IMR-90 (cell line): ENCODE measurements around the gene ABCA7.

Source experiments
- NFE2L2 ChIP-seq: fragments of 150-350 bp; IDR thresholded peaks from 2 replicates; pipeline ENCODE4 v1.6.1; 2016; ENCODE audit warnings: low read depth, mild to moderate bottlenecking, low read length
- POLR2A ChIP-seq: IDR thresholded peaks from 2 replicates; pipeline ENCODE4 v1.6.1; 2012; ENCODE audit warnings: mild to moderate bottlenecking, low read depth, low read length
- SMC3 ChIP-seq: fragments of 150-350 bp; IDR thresholded peaks from 2 replicates; pipeline ENCODE4 v1.6.1; 2016; ENCODE audit warnings: low read depth, mild to moderate bottlenecking, antibody characterized with exemption, low read length, moderate library complexity
- TF ChIP-seq, protein P1 (sequence below): conservative IDR thresholded peaks from 2 replicates; pipeline ENCODE4 v1.5.1; 2012; ENCODE audit warnings: mild to moderate bottlenecking, low read depth, low read length, improper control_type of control experiment

DNA sequence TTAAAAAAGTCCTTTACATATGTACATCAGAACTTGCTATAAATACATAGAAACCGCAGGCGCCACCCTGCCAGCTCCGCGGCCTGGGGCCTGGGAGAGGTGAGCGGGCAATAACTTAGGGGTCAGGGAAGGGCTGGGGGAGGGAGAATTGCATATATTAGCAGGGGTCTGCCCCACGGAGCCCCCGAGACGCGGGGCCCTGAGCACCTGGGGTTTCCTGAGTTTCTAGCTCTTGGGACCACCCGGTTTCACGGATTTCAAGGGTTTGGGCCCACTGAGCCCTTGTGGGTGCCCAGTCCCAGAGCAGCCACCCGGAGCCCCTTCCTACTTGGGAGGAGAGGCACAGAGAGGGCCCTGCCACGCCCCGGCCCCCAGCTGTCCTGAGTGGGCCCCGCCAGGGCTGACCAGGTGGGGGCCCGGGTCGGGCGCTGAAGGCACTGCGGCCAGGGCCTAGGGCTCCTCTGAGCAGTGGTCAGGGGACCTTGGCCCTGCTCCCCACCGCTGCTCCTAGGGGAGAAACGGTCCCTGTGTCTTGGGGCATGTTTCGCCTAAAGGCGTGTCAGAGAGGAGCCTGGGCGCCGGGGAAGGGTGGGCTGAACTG lies 67.9 kb downstream of the ABCA7 start:
- TF ChIP-seq, protein P1, sequence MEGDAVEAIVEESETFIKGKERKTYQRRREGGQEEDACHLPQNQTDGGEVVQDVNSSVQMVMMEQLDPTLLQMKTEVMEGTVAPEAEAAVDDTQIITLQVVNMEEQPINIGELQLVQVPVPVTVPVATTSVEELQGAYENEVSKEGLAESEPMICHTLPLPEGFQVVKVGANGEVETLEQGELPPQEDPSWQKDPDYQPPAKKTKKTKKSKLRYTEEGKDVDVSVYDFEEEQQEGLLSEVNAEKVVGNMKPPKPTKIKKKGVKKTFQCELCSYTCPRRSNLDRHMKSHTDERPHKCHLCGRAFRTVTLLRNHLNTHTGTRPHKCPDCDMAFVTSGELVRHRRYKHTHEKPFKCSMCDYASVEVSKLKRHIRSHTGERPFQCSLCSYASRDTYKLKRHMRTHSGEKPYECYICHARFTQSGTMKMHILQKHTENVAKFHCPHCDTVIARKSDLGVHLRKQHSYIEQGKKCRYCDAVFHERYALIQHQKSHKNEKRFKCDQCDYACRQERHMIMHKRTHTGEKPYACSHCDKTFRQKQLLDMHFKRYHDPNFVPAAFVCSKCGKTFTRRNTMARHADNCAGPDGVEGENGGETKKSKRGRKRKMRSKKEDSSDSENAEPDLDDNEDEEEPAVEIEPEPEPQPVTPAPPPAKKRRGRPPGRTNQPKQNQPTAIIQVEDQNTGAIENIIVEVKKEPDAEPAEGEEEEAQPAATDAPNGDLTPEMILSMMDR = no peak
- no peak for TF ChIP-seq SMC3
- no peak; the same call in 1 of the 2 replicates for TF ChIP-seq POLR2A
- TF ChIP-seq NFE2L2 = no peak
